Spleen (tissue), 10 donors: Measurements from ENCODE around the gene LTN1. TPM values are rescaled to one million over a fixed set of nuclear protein-coding genes. Genes with fewer than 3 reads are reported as not detected.

Experiments
- polyA plus RNA-seq, 3 donors: library from polyadenylated mRNA; stranded (reverse); fragments of 200-250 nt; gene quantifications; one replicate each; pipeline ENCODE4 v1.2.1, GENCODE V29; 2013
- total RNA-seq, 7 donors: library from RNA; depleted of rRNA in 3 of 7; stranded (reverse); fragments of >200 nt in 3 of 7; fragmentation: NEBNext Ultra II Directional in 4 of 7; extraction: Animal tissue kit (Norgen Biotek cat#: 25700) in 4 of 7; gene quantifications; one replicate each; pipeline versions ENCODE4 v1.1.0 to v1.2.1, GENCODE V29; 2016 to 2021
- donor health status: healthy with polysubstance abuse.
- donor health status: DM: no; HTN: no; CAD: no; lungs with moderate emphysema.
- donor health status: DM: no; HTN: no; CAD: no.
- donor health status: Bipolar disorder and iron deficiency.
- donor health status: healthy.
- donor health status: DM: no; HTN: no; CAD: no.
- donor health status: DM: yes; HTN: yes; CAD: no.

The LTN1 gene
- total and polyA plus RNA-seq, 10 donors = 4.6 to 37.3 (median 28.7) TPM

Other genes starting within 250 kb of the LTN1 start
- gene RWDD2B, start 26.5 kb upstream of the LTN1 start, total RNA-seq = 10 to 100 TPM in 3 of 7 donors, 1 to 10 TPM in 4; 7.5 to 11.5 (median 9.5) TPM
- 10 to 100 TPM in 2 of 3 donors, 1 to 10 TPM in 1; 8.5 to 14.3 (median 10.4) TPM for gene RWDD2B, start 26.5 kb upstream of the LTN1 start, polyA plus RNA-seq
- 10 to 100 TPM; 31.7 to 40.9 (median 39.0) TPM for gene USP16, start 31.8 kb upstream of the LTN1 start, total RNA-seq
- 10 to 100 TPM; 17.2 to 22.7 (median 22.7) TPM for gene USP16, start 31.8 kb upstream of the LTN1 start, polyA plus RNA-seq
- 100 to 1,000 TPM in 5 of 7 donors, 10 to 100 TPM in 2; 92.3 to 137 (median 115) TPM for gene CCT8, start 80.8 kb upstream of the LTN1 start, total RNA-seq
- 100 to 1,000 TPM in 2 of 3 donors, 10 to 100 TPM in 1; 98.4 to 120 (median 108) TPM for gene CCT8, start 80.8 kb upstream of the LTN1 start, polyA plus RNA-seq
- 10 to 100 TPM in 5 of 7 donors, 1 to 10 TPM in 2; 7.1 to 24.3 (median 13.9) TPM for gene MAP3K7CL, start 137.8 kb upstream of the LTN1 start, total RNA-seq
- gene MAP3K7CL, start 137.8 kb upstream of the LTN1 start, polyA plus RNA-seq = 10 to 100 TPM in 2 of 3 donors, 1 to 10 TPM in 1; 6.9 to 13.3 (median 10.5) TPM